ENCODE measurements around the gene SLIT1. TPM values are rescaled to one million over a fixed set of nuclear protein-coding genes. Genes with fewer than 3 reads are reported as not detected.

The SLIT1 gene
- total RNA-seq, 1 donor from 2014 or later: under 0.01 TPM

DNA sequence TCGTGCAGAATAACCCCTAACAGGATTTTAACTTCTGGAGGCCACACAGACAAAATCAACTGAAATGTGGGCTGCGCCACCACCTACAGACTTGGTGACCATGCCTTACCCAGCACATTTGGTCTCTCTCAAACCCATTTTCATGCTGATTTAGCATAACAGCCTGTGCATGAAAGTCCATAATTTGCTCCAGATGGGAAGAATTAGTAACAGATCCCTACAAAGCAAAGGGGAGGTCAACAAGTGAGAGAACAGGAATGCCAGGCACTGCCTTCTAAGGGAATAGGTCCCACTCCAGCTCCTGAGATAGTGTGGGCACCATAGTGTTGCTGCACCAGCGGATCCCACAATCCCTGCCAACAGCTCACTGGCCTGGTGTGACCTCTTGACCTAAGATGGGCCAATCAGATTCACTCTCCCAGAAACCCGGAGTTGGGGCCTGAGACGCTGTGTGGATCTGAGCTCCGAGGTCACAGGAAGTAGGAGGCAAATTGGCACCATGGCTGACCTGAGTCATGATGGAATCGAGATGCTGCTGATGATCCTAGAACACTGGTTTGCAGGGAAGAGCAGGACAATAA lies 32.4 kb downstream of the SLIT1 start:
- Histone ChIP-seq H3K27me3 (ENCODE audit: control insufficient read depth, insufficient read depth, low read length) (no peaks in the 10 kb centered on the region), H3K4me3 (ENCODE audit: low read depth, low read length) (no peak overlapping the region), H3K36me3 (ENCODE audit: control insufficient read depth, insufficient read depth, low read length) (no peaks in the 10 kb centered on the region)
- TF ChIP-seq CTCF (IDR thresholded peaks at IDR 0.05; ENCODE audit: insufficient read depth, low read length, severe bottlenecking): no peak
- FAIRE-seq: no peak
- no peak for DNase-seq (ENCODE audit: low read depth)

GRCh38 chr10:97151307-97151914 lies 34.3 kb downstream of the SLIT1 start:
- DNase-seq (ENCODE audit: low read depth): no peak
- Histone ChIP-seq H3K27me3 (ENCODE audit: control insufficient read depth, insufficient read depth, low read length) (no peaks in the 10 kb centered on the region), H3K36me3 (ENCODE audit: control insufficient read depth, insufficient read depth, low read length) (no peaks in the 10 kb centered on the region), H3K4me3 (ENCODE audit: low read depth, low read length) (no peak overlapping the region)
- peak; percentile 88 for FAIRE-seq
- no peak for TF ChIP-seq CTCF (IDR thresholded peaks at IDR 0.05; ENCODE audit: insufficient read depth, low read length, severe bottlenecking)

DNA sequence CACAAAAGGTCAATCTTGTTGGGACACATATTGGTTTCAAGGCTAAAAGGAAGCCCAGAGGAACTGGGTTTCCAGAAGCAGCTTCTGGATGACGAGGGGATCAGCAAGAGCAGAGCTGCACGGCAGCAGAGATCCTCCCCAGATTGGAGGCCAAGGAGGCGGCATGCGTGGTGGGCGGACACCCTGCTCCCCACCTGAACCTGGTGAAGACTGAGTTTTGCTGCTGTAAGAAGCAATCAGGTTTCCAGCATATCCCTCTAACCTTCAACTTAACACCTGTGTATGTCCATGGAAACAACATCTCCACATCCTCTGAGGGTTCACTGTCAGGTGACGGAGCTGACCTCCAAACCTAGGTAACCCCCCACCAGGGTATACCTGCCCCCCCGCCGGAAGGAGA lies 35.1 kb downstream of the SLIT1 start:
- FAIRE-seq: no peak
- TF ChIP-seq CTCF (IDR thresholded peaks at IDR 0.05; ENCODE audit: insufficient read depth, low read length, severe bottlenecking): no peak
- Histone ChIP-seq H3K36me3 (ENCODE audit: control insufficient read depth, insufficient read depth, low read length) (no peaks in the 10 kb centered on the region), H3K4me3 (ENCODE audit: low read depth, low read length) (no peak overlapping the region), H3K27me3 (ENCODE audit: control insufficient read depth, insufficient read depth, low read length) (no peaks in the 10 kb centered on the region)
- DNase-seq (ENCODE audit: low read depth): no peak

DNA sequence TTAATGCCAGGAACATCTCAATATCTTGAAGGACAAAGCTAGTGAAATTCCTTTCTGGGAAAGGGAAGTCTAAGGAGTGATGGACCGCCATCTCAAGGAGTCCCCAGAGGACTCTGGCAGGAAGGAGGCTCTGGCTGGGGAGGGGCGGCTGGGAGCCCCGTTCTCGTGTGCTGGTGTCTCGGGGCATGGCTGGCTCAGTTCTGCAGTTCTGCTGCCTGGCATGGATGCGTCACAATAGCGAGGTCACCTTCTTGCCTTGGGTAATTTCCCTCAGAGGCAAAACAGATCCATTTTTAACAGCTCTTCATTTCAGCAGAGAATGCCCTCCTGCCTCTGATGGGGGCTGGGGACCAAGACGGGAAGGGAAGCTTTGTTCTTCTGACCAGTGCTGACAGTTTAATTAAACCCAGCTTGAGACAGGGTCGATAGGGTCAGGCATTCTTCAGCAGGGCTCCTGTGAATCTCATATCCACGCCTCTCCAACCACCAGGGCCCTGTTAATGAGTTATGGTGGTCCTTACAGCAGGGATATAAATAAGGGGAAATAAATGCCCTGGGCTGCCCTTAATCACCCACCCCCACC lies 35.7 kb downstream of the SLIT1 start:
- FAIRE-seq (no peak), DNase-seq (ENCODE audit: low read depth) (no peak)
- no peaks in the 10 kb centered on the region for H3K27me3 ChIP-seq (ENCODE audit: control insufficient read depth, insufficient read depth, low read length)
- TF ChIP-seq CTCF (IDR thresholded peaks at IDR 0.05; ENCODE audit: insufficient read depth, low read length, severe bottlenecking): no peak
- no peak overlapping the region for H3K4me3 ChIP-seq (ENCODE audit: low read depth, low read length)
- no peaks in the 10 kb centered on the region for H3K36me3 ChIP-seq (ENCODE audit: control insufficient read depth, insufficient read depth, low read length)

DNA sequence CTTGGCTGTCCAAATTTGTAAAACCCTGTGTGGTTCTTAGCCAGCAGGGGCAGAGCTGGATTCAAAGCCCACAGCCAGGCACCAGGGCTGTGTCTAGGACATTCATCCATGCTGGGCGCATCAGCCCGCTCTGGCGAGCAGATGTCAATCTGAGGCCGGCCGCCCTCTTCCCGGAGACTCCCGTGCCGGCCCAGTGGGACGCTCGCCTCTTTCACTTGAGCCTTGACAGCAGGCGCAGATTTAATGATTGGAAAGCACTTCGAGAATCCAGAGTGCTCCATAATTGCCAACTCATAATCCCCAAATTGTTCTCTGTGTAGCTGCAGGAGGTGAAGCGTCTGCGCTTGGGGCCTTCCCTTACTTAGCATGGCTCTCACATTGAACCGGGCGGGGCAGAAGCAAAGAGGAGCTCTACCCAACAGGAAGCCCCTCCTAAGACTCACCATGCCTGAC lies 36.7 kb downstream of the SLIT1 start:
- no peaks in the 10 kb centered on the region for H3K36me3 ChIP-seq (ENCODE audit: control insufficient read depth, insufficient read depth, low read length)
- no peak overlapping the region for H3K4me3 ChIP-seq (ENCODE audit: low read depth, low read length)
- no peak for TF ChIP-seq CTCF (IDR thresholded peaks at IDR 0.05; ENCODE audit: insufficient read depth, low read length, severe bottlenecking)
- FAIRE-seq (peak; percentile 73), DNase-seq (ENCODE audit: low read depth) (no peak)
- H3K27me3 ChIP-seq (ENCODE audit: control insufficient read depth, insufficient read depth, low read length): no peaks in the 10 kb centered on the region
